Osteocyte (in vitro differentiated cells): ENCODE measurements around the gene SMARCAD1. TPM values are rescaled to one million over a fixed set of nuclear protein-coding genes. Genes with fewer than 3 reads are reported as not detected.
A peak's percentile ranks its signal among the peaks of the same experiment; 100 is the strongest.

Source experiments
- DNase-seq: peaks from one replicate; pipeline ENCODE4 v3.0.0; 2021; ENCODE audit warnings: mixed read lengths; ENCODE audit not compliant: unreplicated experiment; ENCODE audit errors: extremely low spot score
- H3K27ac Mint-ChIP-seq: one replicate; pipeline ENCODE4 v1.8.0; 2021; ENCODE audit warnings: mild to moderate bottlenecking, mixed read lengths; ENCODE audit not compliant: unreplicated experiment
- H3K27me3 Mint-ChIP-seq: one replicate; pipeline ENCODE4 v1.8.0; 2021; ENCODE audit warnings: mixed read lengths; ENCODE audit not compliant: unreplicated experiment
- H3K36me3 Mint-ChIP-seq: one replicate; pipeline ENCODE4 v1.8.0; 2021; ENCODE audit warnings: mixed read lengths; ENCODE audit not compliant: unreplicated experiment
- H3K4me1 Mint-ChIP-seq: one replicate; pipeline ENCODE4 v1.8.0; 2021; ENCODE audit warnings: mixed read lengths; ENCODE audit not compliant: unreplicated experiment
- H3K4me3 Mint-ChIP-seq: one replicate; pipeline ENCODE4 v1.8.0; 2021; ENCODE audit warnings: mild to moderate bottlenecking, moderate library complexity, mixed read lengths; ENCODE audit not compliant: unreplicated experiment
- H3K9me3 Mint-ChIP-seq: one replicate; pipeline ENCODE4 v1.8.0; 2021; ENCODE audit warnings: mixed read lengths; ENCODE audit not compliant: unreplicated experiment
- total RNA-seq: library from RNA; stranded (reverse); gene quantifications from 2 replicates; pipeline ENCODE4 v1.2.1, GENCODE V29; 2021
- TF ChIP-seq, protein P1 (sequence below): fragments of 200-600 bp; sonication (generic); IDR thresholded peaks from 2 replicates; pipeline ENCODE4 v1.5.0; 2021; ENCODE audit warnings: antibody characterized with exemption, mild to moderate bottlenecking, moderate library complexity

SMARCAD1 gene
- total RNA-seq, 1 donor from 2014 or later: 33.9 TPM

DNA sequence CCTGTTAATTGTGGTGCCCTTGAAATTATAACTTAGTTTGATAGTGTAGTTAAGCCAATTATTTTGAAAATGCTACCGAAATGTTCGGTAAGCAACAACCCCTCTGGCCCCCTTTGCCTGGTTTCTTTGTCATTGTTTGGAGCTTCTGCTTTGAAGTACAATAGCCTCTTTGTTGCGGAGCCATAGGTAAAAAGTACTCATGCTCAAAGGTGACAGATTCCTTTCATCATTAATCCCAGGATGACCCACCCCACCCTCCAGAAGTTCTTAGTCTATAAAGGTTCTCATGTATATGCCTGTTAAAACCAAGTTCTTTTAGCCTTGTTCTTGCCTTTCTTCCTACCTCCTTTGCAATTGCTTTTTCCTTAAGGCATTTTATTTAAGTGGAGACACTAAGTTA lies 42.4 kb upstream of the SMARCAD1 start:
- Mint-ChIP-seq H3K36me3 (no peaks in the 10 kb centered on the region), H3K27ac (no peak overlapping the region), H3K4me1 (no peaks in the 10 kb centered on the region), H3K4me3 (no peak overlapping the region), H3K9me3 (no peaks in the 10 kb centered on the region), H3K27me3 (peaks cover 2% of the 10 kb centered on the region)
- DNase-seq: no peak
- TF ChIP-seq, protein P1, sequence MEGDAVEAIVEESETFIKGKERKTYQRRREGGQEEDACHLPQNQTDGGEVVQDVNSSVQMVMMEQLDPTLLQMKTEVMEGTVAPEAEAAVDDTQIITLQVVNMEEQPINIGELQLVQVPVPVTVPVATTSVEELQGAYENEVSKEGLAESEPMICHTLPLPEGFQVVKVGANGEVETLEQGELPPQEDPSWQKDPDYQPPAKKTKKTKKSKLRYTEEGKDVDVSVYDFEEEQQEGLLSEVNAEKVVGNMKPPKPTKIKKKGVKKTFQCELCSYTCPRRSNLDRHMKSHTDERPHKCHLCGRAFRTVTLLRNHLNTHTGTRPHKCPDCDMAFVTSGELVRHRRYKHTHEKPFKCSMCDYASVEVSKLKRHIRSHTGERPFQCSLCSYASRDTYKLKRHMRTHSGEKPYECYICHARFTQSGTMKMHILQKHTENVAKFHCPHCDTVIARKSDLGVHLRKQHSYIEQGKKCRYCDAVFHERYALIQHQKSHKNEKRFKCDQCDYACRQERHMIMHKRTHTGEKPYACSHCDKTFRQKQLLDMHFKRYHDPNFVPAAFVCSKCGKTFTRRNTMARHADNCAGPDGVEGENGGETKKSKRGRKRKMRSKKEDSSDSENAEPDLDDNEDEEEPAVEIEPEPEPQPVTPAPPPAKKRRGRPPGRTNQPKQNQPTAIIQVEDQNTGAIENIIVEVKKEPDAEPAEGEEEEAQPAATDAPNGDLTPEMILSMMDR: no peak

DNA sequence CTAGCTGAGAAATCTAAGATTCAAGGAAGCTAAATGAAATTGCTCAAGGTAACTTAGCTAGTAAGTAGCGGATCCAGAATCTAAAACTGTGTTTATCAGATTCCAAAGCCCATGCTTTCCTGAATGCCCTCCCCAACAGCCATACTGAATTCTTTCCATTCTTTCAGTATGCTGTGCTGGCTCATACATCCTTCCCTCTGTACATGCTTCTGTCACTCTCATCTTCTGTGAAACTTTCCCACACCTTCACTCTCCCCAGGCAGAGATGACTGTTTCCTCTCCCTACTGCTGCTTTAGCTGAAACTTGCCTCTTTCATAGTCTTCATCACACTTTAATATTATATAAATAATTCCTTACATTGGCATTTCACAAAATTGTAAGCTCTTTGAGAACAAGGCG lies 39.3 kb upstream of the SMARCAD1 start:
- no peaks in the 10 kb centered on the region for H3K36me3 Mint-ChIP-seq
- no peak for DNase-seq
- no peak overlapping the region for H3K27ac Mint-ChIP-seq
- H3K4me1 Mint-ChIP-seq: no peaks in the 10 kb centered on the region
- no peaks in the 10 kb centered on the region for H3K9me3 Mint-ChIP-seq
- peaks cover 2% of the 10 kb centered on the region for H3K27me3 Mint-ChIP-seq
- H3K4me3 Mint-ChIP-seq: no peak overlapping the region
- TF ChIP-seq, protein P1: no peak

DNA sequence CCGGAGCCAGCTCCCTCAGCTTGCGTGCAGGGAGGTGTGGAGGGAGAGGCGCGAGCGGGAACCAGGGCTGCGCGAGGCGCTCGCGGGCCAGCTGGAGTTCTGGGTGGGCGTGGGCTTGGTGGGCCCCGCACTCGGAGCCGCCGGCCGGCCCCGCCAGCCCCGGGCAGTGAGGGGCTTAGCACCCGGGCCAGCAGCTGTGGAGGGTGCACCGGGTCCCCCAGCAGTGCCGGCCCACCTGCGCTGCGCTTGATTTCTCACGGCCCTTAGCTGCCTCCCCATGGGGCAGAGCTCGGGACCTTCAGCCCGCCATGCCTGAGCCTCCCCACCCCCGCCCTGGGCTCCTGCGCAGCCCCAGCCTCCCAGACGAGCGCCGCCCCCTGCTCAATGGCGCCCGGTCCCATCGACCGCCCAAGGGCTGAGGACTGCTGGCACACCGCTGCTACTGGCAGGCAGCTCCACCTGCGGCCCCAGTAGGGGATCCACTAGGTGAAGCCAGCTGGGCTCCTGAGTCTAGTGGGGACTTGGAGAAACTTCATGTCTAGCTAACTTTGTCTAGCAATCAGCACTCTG lies 37.8 kb upstream of the SMARCAD1 start:
- no peak overlapping the region for H3K4me3 Mint-ChIP-seq
- H3K36me3 Mint-ChIP-seq: no peaks in the 10 kb centered on the region
- no peaks in the 10 kb centered on the region for H3K4me1 Mint-ChIP-seq
- H3K27me3 Mint-ChIP-seq: peaks cover 2% of the 10 kb centered on the region
- no peak overlapping the region for H3K27ac Mint-ChIP-seq
- TF ChIP-seq, protein P1: no peak
- H3K9me3 Mint-ChIP-seq: no peaks in the 10 kb centered on the region
- DNase-seq: no peak

GRCh38 chr4:94171616-94172015 lies 36.0 kb upstream of the SMARCAD1 start:
- H3K36me3 Mint-ChIP-seq: no peaks in the 10 kb centered on the region
- no peaks in the 10 kb centered on the region for H3K4me1 Mint-ChIP-seq
- TF ChIP-seq, protein P1: peak; percentile 28
- H3K27ac Mint-ChIP-seq: no peak overlapping the region
- H3K4me3 Mint-ChIP-seq: no peak overlapping the region
- no peak for DNase-seq
- peaks cover 19% of the 10 kb centered on the region for H3K27me3 Mint-ChIP-seq
- no peaks in the 10 kb centered on the region for H3K9me3 Mint-ChIP-seq

GRCh38 chr4:94175553-94176261 lies 32.0 kb upstream of the SMARCAD1 start:
- Mint-ChIP-seq H3K9me3 (no peaks in the 10 kb centered on the region), H3K4me3 (no peak overlapping the region), H3K4me1 (no peaks in the 10 kb centered on the region), H3K27ac (no peak overlapping the region), H3K27me3 (peaks cover 32% of the 10 kb centered on the region), H3K36me3 (no peaks in the 10 kb centered on the region)
- no peak for DNase-seq
- TF ChIP-seq, protein P1: no peak
